Stimulated activated CD4-positive, alpha-beta T cell treated with anti-CD3 and anti-CD28 coated beads, Interleukin-15, amount 100 ng/mL, for 24 hours (primary cell): ENCODE data around the gene MMP21.
A peak's percentile ranks its signal among the peaks of the same experiment; 100 is the strongest.

Experiments
- DNase-seq: peaks from one replicate; pipeline ENCODE4 v3.0.0-alpha.2; 2020

The MMP21 gene

DNA sequence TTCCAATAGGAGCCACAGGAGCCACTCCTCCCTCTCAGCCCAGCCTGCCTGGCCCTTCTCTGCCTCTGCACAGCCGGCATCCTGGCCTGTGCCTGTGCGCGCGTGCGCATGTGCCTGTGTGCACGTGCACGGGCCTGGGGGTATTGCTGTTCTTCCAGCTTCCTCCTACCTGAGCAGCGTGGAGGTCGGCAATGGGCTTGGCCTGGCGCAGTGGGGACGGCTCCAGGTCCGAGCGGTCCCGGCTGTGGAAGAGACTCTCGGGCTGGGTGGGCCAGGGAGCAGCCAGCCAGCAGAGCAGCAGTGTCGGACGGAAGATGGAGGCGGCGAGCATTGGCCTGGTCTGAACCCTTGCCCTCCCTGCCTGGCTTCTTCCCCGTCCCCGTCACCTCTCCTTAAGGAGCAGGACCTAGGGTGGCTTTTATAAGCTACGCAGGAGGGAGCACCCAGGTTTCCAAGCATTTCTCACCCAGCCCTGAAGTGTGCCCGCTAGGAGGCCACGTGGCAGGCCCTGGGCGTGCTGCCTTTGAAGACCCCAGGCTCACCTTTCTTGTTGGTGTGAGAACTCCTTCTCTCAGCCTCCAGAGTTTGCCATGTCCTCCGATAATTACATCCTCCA, at the start of gene MMP21:
Gene MMP21 (minus strand): TSS at position 331 of the 616 bp plus-strand sequence. CDS start 0 bp downstream, at position 331.
- DNase-seq = no peak

GRCh38 chr10:125824736-125825135, 49.1 kb upstream of the MMP21 start:
- no peak for DNase-seq

DNA sequence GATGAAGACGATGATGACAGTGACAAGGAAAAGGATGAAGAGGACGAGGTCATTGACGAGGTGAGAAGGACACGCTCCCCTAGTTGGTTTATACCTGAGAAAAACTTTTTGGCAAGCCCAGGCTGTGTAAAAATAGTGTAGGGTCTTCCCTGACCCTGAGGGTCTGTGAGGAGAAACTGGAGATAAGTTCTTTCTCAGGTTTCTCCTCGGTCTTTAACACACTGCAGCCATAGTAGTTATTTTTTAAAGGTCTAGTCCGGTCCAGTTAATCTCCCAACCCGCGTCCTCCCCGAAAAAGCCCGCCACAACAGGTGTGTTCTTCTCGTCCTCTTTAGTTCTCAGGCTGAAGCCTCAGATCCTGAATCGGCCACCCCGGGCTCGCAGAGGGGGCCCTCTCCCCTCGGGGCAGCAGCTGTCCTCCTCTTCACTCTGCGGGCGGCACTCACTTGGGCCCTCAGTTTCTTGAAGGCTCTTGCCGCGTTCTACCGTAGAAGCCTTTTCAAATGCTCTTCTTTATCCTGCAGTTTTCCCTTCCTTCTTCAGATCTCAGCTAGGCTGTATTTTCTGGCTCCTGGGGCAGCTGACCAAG, 48.1 kb upstream of the MMP21 start:
- peak; percentile 16 for DNase-seq

- DNase-seq = peak; percentile 92
These were observed 47.4 kb upstream of the MMP21 start, which contains the start of the genes BCCIP and UROS for GRCh38 chr10:125822878-125823662. Gene BCCIP, plus strand, starts transcription at chr10:125823546. Its CDS starts 12 bp downstream, at chr10:125823558. Gene UROS, minus strand, starts transcription at chr10:125823258. Its CDS starts 6,759 bp downstream, at chr10:125816499.

DNA sequence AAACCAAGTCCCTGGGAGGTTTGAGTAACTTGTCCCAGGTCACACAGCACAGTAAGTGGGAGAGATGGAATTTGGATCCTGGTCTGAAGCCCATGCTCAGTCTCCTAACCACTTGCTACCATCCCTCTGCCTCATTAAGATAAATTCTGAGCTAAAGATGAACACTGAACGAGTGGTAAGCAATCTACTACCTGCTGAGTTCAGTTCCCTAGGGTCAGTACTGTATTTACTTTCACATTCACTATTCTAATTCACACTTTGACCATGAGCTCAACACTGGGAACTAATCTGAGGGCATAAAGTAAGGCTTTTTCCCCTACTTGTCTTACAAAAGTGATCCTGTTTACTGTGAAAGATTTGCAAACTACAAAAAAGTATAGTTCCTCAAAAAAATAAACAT, 45.1 kb upstream of the MMP21 start:
- no peak for DNase-seq

- DNase-seq = no peak
These were observed 41.8 kb upstream of the MMP21 start for GRCh38 chr10:125817337-125817946.

- DNase-seq = no peak
These were observed 40.9 kb upstream of the MMP21 start for GRCh38 chr10:125816548-125816947.

DNA sequence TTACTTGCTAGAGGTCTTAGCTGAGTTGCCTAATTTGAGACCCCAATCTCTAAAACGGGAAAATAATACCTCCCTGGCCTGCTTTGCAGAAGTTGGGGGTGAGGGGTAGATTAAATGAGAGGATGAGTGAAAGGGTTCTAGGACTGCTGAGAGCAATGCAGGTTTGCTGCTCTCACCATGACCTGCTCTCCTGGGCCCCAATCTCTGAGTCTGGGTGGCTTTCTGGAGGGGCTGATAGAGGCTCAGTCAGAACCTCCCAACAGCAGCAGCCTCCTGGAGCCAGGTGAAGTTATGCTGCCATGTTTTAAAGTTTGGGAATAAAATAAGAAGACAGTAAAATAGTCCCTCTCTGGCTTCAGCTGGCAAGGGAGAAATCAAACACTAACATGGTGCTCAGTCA, 40.1 kb upstream of the MMP21 start:
- no peak for DNase-seq

DNA sequence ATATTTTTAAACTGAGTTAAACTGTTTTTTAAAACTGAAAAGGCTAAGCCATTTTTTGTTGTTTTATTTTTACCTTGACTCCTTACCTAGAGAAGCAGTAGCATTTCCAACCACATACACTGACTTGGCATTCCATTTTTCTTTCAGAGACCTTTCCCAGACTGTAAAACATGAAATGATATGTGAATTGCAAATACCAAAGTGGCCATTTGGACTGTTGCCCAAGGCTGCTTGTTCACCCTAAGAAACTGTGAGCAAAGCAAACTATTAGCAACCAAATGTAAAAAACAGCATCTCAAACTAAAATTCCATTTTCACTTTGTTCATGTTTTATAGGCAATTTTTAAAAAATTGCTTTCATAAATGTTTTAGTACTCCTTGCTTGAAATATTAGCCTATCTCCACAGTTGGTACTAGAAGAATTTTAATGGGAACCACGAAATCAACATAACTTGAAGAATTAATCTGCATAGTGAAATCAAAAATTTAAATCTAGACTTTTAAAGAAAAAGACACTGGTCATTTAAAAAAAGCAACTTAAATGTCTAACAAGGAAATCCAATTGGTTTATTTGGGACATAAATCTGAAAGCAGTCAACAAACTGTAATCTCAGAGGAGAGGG, 36.6 kb upstream of the MMP21 start:
- DNase-seq = no peak

DNA sequence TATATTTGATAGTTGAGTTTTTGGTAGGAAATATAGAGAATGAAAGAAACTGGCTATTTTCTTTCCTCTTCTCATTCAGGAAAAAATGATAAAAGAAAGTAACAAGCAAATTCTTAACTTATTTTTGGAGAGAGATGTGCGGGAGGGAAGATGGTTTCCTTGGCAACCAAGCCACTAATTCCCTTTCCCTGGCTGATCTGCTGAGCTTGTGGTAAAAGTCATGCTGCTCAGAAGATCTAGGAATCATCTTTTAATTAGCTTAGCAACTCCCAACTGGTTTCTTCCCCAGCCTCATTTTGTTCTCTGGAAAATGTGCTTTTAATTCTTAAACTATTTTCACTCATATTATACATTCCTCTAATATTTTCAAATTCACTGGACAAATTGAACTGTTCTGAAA, 35.6 kb upstream of the MMP21 start:
- DNase-seq = no peak

- no peak for DNase-seq
These were observed 32.4 kb upstream of the MMP21 start for GRCh38 chr10:125808047-125808446.

DNA sequence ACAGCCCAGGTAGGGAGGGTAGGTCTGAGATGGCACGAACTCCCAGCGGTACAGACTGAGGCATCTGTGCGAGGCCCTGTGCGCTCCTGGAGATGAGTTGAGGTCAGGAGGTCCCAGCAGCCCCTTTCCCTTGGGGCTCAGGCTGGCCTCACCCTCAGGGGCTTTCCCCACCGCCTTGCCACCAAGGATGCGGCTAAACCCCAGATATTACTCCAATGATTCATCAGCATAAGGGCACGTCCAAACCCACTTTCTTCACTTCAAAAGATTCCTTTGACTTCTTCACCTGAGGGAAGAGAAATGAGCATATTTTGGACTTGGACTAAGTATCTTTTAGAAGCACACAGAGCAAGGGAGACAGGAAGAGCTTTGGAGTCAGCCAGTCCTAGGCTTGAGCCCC, 27.1 kb upstream of the MMP21 start:
- no peak for DNase-seq

DNA sequence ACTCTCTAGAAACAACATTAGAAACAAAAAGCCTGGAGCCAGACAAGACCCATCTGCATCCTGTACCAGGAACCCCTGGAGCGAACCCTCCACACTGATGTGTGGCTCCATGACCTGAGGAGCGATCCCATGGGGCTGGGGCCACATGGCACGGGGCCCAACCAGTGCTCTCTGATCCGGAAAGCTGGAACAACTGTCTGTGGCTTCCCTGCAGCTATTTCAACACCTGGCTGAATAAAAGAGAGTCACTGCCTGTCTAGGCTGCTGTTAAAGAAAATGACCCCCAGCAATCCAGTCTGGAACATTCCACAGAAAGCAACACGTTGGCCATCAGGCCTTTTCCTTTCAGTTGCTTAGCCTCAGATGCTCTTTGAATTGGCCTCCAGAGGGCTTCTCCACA, 26.5 kb upstream of the MMP21 start:
- no peak for DNase-seq

DNA sequence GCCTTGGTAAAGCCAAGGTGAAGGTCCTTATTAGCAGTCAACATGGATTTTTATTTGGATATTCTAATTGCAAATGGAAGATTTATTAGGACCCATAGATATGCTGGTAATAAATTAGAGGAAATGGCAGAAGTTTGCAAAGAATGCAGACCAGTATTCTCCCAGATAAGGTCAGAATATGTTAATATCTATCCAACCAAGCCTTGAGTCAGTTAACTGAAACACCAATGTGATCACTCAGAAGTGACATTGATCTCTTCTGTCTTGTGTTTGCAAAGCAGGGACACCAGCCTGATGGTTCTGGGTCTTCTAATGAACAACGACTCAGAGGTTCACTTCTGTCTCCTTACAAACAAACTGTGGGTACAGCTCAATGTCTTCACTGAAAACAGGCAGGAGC, 26.0 kb upstream of the MMP21 start:
- no peak for DNase-seq

- no peak for DNase-seq
These were observed 24.0 kb upstream of the MMP21 start for GRCh38 chr10:125799451-125800182.

GRCh38 chr10:125797994-125798662, 22.5 kb upstream of the MMP21 start:
- DNase-seq = no peak

DNA sequence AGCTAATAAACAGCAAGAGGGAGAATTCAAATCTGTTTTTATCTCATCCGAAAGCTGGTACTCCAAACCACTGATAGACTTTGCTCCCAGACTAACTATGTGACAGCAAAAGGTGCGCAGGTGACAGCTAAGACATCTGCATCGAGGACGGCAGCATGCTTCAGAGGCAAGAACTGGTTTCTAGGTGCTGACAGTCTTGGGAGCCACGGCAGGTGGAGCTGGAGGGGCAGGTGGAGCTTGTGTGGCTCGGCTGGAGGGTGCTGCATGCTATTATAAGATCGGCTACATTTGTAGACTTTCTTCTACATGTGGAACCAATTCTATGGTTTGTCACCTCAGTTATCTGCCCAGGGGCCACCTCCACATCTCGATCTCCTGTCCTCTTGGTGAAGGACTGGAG, 21.8 kb upstream of the MMP21 start:
- no peak for DNase-seq

GRCh38 chr10:125795637-125796190, 20.1 kb upstream of the MMP21 start:
- DNase-seq = no peak

- no peak for DNase-seq
These were observed 19.5 kb upstream of the MMP21 start for GRCh38 chr10:125795128-125795527.

- DNase-seq = no peak
These were observed 17.0 kb upstream of the MMP21 start for GRCh38 chr10:125792342-125793300.
